Urinary bladder (tissue), 4 donors: Measurements from ENCODE around the gene SGCD. TPM values are rescaled to one million over a fixed set of nuclear protein-coding genes. Genes with fewer than 3 reads are reported as not detected.

Experiments used
- DNase-seq: peaks from one replicate; pipeline ENCODE4 v3.0.0-alpha.2; 2015; ENCODE audit errors: extremely low spot score
- H3K27ac ChIP-seq: one replicate; pipeline ENCODE4 v1.5.1; 2013; ENCODE audit warnings: low read depth, mild to moderate bottlenecking, moderate library complexity
- H3K36me3 ChIP-seq: one replicate; pipeline ENCODE4 v1.6.1; 2013; ENCODE audit warnings: mild to moderate bottlenecking, moderate library complexity; ENCODE audit not compliant: insufficient read depth
- H3K4me1 ChIP-seq: one replicate; pipeline ENCODE4 v1.6.1; 2013; ENCODE audit warnings: mild to moderate bottlenecking, moderate library complexity; ENCODE audit not compliant: insufficient read depth
- H3K4me3 ChIP-seq: one replicate; pipeline ENCODE4 v1.5.1; 2013; ENCODE audit warnings: low read depth, low read length
- WGBS: extraction: QIAGEN DNeasy Blood & Tissue Kit; methylation state at CpG from one replicate; pipeline ENCODE4 v1.1.7; 2013; 5-methylcytosine and 5-hydroxymethylcytosine counted together
- polyA plus RNA-seq: library from polyadenylated mRNA; stranded (reverse); fragments of 200-250 nt; gene quantifications from one replicate; pipeline ENCODE4 v1.2.3, GENCODE V29; 2013
- total RNA-seq: library from RNA; depleted of rRNA; stranded (reverse); fragments of >200 nt; gene quantifications from one replicate; pipeline ENCODE4 v1.2.3, GENCODE V29; 2014
- donor health status: healthy with polysubstance abuse.
- donor health status: healthy.

The SGCD gene
- total and polyA plus RNA-seq, 2 donors, result 15.9 to 106 TPM

DNA sequence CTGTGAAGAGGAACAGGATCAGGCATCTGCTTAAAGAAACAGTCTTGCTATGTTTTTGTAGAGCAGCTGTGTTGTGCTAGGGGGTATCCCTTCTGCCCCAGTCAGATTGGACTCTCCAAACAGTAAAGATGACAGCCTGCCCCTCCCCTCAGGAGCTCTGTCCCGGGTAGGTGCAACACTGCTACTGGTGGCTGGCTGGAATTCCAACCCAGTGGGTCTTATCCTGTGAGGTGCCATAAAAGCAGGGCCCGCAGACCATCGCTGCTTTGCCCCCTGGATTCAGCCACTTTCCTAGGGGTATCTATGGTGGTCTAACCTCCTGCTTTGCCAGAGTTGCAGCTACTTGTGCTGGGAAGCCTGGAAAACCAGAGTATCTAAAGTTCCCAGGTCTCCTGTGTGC lies 408.5 kb downstream of the SGCD start:
- 76% methylated on average over 3 of the region's 3 CpGs for WGBS
- no peak for DNase-seq

DNA sequence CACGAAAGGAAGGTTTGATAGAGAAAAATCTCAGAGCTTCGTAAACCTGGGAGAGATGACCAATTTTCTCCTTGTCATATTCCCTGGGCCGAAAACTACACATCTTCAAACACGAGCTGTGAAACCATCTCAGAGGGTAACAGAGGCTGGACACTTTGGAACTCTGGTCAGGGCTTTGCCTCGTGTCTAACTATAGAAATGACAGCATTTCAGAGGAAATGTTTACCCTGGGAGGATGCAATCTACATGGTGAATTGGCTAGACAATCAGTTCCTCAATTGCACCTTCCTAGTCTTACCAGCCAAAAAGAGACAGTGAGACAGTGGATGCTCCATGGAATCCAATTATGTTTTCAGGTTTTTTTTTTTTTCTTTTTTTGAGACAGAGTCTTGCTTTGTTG lies 414.6 kb downstream of the SGCD start:
- no peak for DNase-seq
- no peak overlapping the region for H3K27ac ChIP-seq
- no peaks in the 10 kb centered on the region for H3K36me3 ChIP-seq
- H3K4me3 ChIP-seq, result no peak overlapping the region
- H3K4me1 ChIP-seq, result no peaks in the 10 kb centered on the region
- WGBS, result 78% methylated on average over 5 of the region's 5 CpGs

More for the DNA sequence above, 408.5 kb downstream of the SGCD start:
- Histone ChIP-seq H3K27ac (no peak overlapping the region), H3K4me3 (no peak overlapping the region), H3K4me1 (no peaks in the 10 kb centered on the region), H3K36me3 (no peaks in the 10 kb centered on the region)

DNA sequence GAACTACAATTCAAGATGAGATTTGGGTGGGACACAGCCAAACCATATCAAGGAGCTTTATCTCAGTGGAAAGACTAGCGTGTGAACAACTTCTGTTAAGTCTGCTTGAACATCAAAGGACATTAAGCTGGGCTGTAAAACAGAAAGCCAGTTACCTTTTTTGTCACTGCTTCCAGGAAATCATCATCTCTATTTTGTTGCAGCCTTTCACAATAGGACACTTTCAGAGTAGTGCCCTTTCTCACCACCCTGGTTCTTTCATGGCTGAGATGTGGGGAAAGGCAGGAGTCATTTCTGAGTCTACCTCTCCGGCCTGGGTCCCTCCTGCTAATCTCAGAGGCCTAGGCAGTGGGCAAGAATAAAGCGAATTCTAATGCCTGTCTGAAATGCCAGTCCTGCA lies 426.9 kb downstream of the SGCD start:
- 89% methylated on average over 3 of the region's 3 CpGs for WGBS
- no peak overlapping the region for H3K27ac ChIP-seq
- H3K4me3 ChIP-seq, result no peak overlapping the region
- no peak for DNase-seq
- H3K4me1 ChIP-seq, result no peaks in the 10 kb centered on the region
- H3K36me3 ChIP-seq, result no peaks in the 10 kb centered on the region

GRCh38 chr5:156755421-156756087 lies 428.6 kb downstream of the SGCD start:
- no peak for DNase-seq
- Histone ChIP-seq H3K36me3 (no peaks in the 10 kb centered on the region), H3K4me1 (no peaks in the 10 kb centered on the region), H3K27ac (no peak overlapping the region), H3K4me3 (no peak overlapping the region)
- WGBS, result 87% methylated on average over 3 of the region's 3 CpGs

DNA sequence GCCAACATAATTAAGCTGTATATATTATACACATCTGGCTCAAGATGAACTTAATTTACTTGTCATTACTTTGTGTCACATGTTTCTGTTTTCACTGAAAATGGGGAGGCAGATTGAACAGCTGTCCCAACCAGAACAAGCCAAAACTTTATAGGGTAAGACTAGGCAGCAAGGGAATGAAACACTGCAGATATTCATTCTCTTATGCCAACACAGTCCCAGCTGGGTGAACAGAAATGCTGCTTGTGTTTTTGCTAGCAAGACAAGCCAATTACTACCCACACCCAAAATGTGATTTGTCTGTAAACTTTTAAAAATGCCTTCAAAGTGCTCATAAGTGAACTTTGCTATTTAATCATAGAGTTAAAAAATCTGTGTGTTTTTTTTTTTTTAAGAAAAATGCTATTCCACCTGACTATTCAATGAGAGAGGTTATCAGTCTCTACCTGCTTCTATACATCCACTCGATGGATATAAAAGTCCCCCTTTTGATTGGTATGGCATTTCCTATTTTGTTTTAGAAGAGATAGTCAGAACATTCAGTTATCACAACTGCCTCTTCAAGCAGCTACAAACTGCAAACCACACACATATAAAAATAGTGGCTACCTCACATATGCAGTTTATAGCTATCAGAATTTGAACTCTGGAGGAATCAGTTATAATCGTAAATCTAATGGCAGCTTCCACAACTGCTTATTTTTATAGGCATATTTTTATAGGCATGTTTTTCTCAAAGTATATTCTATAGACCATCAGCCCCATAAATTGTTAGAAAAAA lies 431.2 kb downstream of the SGCD start:
- WGBS, result 56% methylated on average over 2 of the region's 2 CpGs
- DNase-seq, result no peak
- H3K4me1 ChIP-seq, result no peaks in the 10 kb centered on the region
- H3K27ac ChIP-seq, result no peak overlapping the region
- H3K4me3 ChIP-seq, result no peak overlapping the region
- no peaks in the 10 kb centered on the region for H3K36me3 ChIP-seq

GRCh38 chr5:156759156-156759555 lies 432.2 kb downstream of the SGCD start:
- WGBS, result 91% methylated on average over 11 of the region's 11 CpGs
- Histone ChIP-seq H3K4me1 (no peaks in the 10 kb centered on the region), H3K4me3 (no peak overlapping the region), H3K27ac (no peak overlapping the region), H3K36me3 (no peaks in the 10 kb centered on the region)
- DNase-seq, result no peak

- Histone ChIP-seq H3K4me1 (no peaks in the 10 kb centered on the region), H3K27ac (no peak overlapping the region), H3K36me3 (no peaks in the 10 kb centered on the region), H3K4me3 (no peak overlapping the region)
- no peak for DNase-seq
These were observed 435.8 kb downstream of the SGCD start for GRCh38 chr5:156762771-156763170.

DNA sequence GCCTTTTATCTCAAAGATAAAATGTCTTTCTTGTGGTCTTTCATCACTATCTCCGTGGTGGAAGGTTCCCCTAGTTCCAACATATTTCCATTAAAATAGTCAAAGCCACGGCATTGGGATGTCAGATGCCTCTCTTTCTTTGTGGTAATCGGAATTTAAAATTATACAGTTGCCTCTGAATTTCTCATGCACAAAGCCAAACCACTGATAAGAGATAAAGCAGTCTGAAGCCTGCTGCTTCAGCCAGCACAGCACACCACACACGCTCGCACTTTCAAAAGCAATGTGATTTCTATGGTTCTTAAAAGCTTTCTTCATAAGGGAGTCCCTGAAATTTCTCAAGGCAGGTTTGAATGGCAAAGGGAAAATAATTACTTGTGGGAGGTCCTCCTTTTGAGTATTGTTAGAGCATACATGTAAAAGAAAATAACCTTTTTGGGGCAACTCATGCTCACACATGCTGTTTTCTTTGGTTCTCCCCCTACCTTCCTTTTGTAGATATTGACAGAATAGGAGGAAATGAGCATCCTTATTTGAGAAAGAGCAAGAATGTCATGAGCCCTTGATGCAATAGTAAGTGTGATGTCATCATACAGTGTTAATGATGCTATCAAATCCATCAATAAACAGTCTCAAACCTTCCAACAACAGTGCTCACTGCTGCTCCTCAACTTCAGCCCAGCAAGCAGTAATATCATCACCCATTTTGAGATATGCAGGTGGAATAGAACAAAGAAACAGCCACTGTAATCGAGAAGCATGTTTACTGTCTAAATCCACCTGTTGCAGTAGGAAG lies 437.4 kb downstream of the SGCD start:
- no peak for DNase-seq
- Histone ChIP-seq H3K4me1 (no peaks in the 10 kb centered on the region), H3K4me3 (no peak overlapping the region), H3K36me3 (no peaks in the 10 kb centered on the region), H3K27ac (no peak overlapping the region)
- 65% methylated on average over 6 of the region's 6 CpGs for WGBS

DNA sequence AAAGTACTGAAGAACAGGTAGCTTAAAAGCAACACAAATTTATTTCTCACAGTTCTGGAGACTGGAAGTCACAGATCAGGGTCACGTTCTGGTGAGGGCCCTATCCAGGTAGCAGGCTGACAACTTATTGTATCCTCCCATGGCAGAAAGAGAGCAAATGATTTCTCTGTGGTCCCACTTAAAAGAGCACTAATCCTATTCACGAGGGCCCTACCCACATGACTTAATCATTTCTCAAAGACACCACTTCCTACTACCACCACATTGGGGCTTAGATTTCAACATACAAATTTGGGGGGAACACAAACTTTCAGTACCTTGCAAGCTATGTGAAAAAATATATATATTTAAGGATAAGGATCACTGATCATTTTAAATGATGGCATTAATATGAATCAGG lies 447.3 kb downstream of the SGCD start:
- H3K27ac ChIP-seq, result no peak overlapping the region
- H3K4me3 ChIP-seq, result no peak overlapping the region
- 79% methylated on average over 2 of the region's 2 CpGs for WGBS
- H3K4me1 ChIP-seq, result no peaks in the 10 kb centered on the region
- no peaks in the 10 kb centered on the region for H3K36me3 ChIP-seq
- DNase-seq, result no peak

- no peak for DNase-seq
- Histone ChIP-seq H3K36me3 (no peaks in the 10 kb centered on the region), H3K4me3 (no peak overlapping the region), H3K27ac (no peak overlapping the region), H3K4me1 (no peaks in the 10 kb centered on the region)
- WGBS, result 90% methylated on average over 1 of the region's 1 CpG
These were observed 451.3 kb downstream of the SGCD start for GRCh38 chr5:156778139-156778706.

DNA sequence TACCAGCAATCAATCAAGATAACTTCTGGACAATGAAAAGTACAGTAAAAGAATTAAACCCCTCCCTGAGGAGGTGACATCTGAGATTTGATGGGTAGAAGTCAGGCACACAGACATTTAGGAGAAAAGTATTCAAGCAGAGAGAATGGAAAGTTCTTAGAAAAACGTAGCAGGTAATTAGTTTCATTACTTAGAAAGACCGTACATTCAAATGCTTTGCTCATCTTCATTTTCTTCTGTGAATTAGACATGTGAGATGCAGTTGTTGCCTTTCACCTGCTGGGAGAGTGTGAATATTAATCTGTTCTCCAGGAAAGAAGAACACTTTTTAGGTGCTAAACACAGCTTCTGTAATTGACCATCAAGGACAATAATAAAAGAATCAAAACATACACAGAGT lies 451.8 kb downstream of the SGCD start:
- WGBS, result 87% methylated on average over 2 of the region's 2 CpGs
- Histone ChIP-seq H3K4me3 (no peak overlapping the region), H3K27ac (no peak overlapping the region), H3K36me3 (no peaks in the 10 kb centered on the region), H3K4me1 (no peaks in the 10 kb centered on the region)
- no peak for DNase-seq

GRCh38 chr5:156779436-156779835 lies 452.5 kb downstream of the SGCD start:
- Histone ChIP-seq H3K27ac (no peak overlapping the region), H3K4me1 (no peaks in the 10 kb centered on the region), H3K4me3 (no peak overlapping the region), H3K36me3 (no peaks in the 10 kb centered on the region)
- 83% methylated on average over 4 of the region's 4 CpGs for WGBS
- DNase-seq, result no peak

DNA sequence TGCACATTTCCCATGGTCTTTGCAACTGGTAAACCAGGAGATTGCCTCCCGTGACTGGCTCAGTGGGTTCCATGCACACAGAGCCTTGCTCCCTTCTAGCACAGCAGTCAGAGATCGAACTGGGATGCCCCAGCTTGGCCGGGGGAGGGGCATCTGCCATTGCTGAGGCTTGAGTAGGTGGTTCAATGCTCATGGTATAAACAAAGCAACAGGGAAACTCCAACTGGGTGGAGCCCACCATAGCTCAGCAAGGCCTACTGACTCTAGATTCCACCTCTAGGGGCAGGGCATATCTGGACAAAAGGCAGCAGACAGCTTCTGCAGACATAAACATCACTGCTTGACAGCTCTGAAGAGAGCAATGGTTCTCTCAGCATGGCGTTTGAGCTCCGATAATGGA lies 456.1 kb downstream of the SGCD start:
- Histone ChIP-seq H3K4me1 (no peaks in the 10 kb centered on the region), H3K36me3 (no peaks in the 10 kb centered on the region), H3K4me3 (no peak overlapping the region), H3K27ac (no peak overlapping the region)
- DNase-seq, result no peak
- WGBS, result 96% methylated on average over 5 of the region's 5 CpGs
